Activated T-helper 2 cell treated with anti-CD3 and anti-CD28 coated beads, Interferon-gamma antibody, Interleukin-2, Interleukin-4, amounts not matched to agents 10 μg/mL and 5 μg/mL and 100 μg/mL, durations not matched to agents 14 hours and 24 hours and 36 hours (primary cell): ENCODE measurements around the gene WDR7. TPM values are rescaled to one million over a fixed set of nuclear protein-coding genes. Genes with fewer than 3 reads are reported as not detected.

Experiments
- DNase-seq: peaks from one replicate; pipeline ENCODE4 v3.0.0; 2021; ENCODE audit warnings: low spot score
- H3K27ac Mint-ChIP-seq: one replicate; pipeline ENCODE4 v1.8.0; 2021; ENCODE audit warnings: mixed read lengths
- H3K27me3 Mint-ChIP-seq: one replicate; pipeline ENCODE4 v1.8.0; 2021; ENCODE audit warnings: low read depth, mixed read lengths
- H3K36me3 Mint-ChIP-seq: one replicate; pipeline ENCODE4 v1.8.0; 2021; ENCODE audit warnings: low read depth, mixed read lengths
- H3K4me1 Mint-ChIP-seq: one replicate; pipeline ENCODE4 v1.8.0; 2021; ENCODE audit warnings: low read depth, mixed read lengths
- H3K4me3 Mint-ChIP-seq: one replicate; pipeline ENCODE4 v1.8.0; 2021; ENCODE audit warnings: low read depth, mild to moderate bottlenecking, moderate library complexity, mixed read lengths
- H3K9me3 Mint-ChIP-seq: one replicate; pipeline ENCODE4 v1.8.0; 2021; ENCODE audit warnings: mixed read lengths
- intact Hi-C: fragments of 100-400 bp; cut with micrococcal nuclease; formaldehyde crosslinking; loops from one replicate; pipeline ENCODE4 v1.15.1; 2023
- total RNA-seq: library from RNA; stranded (reverse); gene quantifications from 2 replicates; pipeline ENCODE4 v1.2.3, GENCODE V29; 2022

Gene WDR7
- total RNA-seq, 1 donor from 2014 or later, result 27.1 TPM

DNA sequence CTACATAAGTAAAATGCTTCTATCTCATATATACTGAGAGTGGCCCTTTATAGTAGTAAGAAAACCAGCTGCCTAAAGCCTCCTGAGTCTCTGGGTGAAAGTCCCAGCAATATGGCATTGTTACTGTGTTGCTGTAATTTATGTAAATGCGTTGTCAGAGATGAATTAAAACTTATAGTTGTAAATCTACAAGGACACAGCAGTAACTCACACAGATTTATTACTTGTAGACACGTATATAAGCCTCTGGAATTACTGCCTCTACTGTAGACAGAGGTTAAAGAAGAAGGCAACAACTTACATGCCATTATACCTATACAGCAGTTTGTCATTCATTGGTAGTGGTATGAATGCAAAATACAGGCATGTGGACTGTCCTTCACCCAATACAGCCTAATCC, 326.6 kb downstream of the WDR7 start:
- Mint-ChIP-seq H3K4me3 (no peak overlapping the region), H3K27me3 (no peaks in the 10 kb centered on the region), H3K36me3 (peaks cover 2% of the 10 kb centered on the region), H3K27ac (no peak overlapping the region), H3K9me3 (no peaks in the 10 kb centered on the region), H3K4me1 (peaks cover 2% of the 10 kb centered on the region)
- intact Hi-C loops, result no loop called here
- no peak for DNase-seq

DNA sequence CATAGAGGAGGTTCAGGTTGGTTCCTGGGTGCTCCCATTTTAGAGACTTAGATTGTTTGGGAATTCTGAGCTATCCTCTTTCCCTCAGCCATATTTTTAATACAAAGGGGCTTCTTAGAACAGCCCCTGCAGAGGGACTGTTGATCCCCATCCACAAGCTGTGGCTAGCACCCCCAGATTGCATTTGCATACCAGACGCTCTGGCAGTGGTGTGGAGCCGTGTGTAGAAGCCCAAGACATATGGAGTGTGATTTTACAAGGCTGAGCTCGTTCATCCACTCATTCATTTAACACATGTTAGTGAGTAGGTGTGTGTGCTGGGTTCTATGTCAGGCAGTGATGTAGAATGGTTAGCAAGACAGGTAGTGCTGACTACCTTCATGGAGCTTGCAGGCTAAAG, 329.0 kb downstream of the WDR7 start:
- no peaks in the 10 kb centered on the region for H3K27me3 Mint-ChIP-seq
- intact Hi-C loops, result no loop called here
- H3K9me3 Mint-ChIP-seq, result no peaks in the 10 kb centered on the region
- H3K36me3 Mint-ChIP-seq, result no peaks in the 10 kb centered on the region
- no peak overlapping the region for H3K4me3 Mint-ChIP-seq
- H3K27ac Mint-ChIP-seq, result no peak overlapping the region
- no peak for DNase-seq
- peaks cover 4% of the 10 kb centered on the region for H3K4me1 Mint-ChIP-seq

DNA sequence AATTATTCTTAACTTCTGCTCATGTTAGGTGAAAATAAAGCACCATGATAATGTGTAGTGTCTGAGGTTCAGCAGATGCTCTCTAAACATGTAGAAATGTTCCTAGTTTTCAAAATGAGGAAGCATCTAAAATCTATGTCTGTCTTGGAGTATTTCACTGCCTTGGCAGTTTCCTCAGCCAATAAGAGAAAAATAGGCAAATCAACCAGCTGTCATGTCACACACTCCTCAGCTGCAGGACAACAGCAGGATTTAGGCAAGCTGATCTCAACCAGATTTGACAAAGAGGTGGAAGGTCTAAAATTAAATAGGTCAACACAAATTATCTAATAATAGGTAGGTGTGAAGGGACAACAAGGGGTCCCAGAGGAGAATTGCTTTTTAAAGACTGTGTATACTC, 331.6 kb downstream of the WDR7 start:
- H3K4me1 Mint-ChIP-seq, result peaks cover 4% of the 10 kb centered on the region
- no peaks in the 10 kb centered on the region for H3K9me3 Mint-ChIP-seq
- H3K27ac Mint-ChIP-seq, result no peak overlapping the region
- H3K27me3 Mint-ChIP-seq, result no peaks in the 10 kb centered on the region
- intact Hi-C loops, result no loop called here
- no peak for DNase-seq
- H3K36me3 Mint-ChIP-seq, result no peaks in the 10 kb centered on the region
- H3K4me3 Mint-ChIP-seq, result no peak overlapping the region

DNA sequence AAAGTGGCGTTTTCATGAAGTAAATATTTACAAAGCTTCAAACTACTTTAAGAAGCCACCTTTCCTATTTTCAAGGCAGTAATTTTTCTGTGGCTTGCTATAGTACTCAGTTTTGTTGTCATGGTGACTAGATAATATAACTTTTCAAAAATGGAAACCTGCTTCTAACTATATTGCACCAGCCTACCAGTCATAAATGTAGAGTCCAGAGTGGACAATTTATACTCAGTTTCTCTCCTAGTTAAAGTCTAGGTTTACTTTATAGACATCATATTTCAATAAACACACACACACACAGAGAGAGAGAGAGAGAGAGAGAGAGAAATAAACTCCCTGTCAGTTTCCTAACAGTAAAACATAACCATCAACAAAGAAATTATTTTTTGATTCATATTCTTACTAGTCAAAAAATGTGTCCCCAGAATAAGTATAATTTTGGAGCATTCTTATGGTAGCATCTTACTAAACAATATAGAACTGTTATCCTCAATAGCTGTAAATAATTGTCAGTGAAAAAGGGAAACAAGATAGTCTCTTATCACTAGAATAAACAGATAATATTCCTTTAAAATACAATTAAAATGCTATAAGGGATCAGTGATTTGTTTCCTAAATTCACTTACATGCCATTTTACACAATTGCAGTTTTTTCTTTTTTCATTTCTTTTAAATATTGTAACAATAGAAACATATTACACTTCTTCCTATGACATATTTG, 332.3 kb downstream of the WDR7 start:
- H3K4me3 Mint-ChIP-seq, result no peak overlapping the region
- no peaks in the 10 kb centered on the region for H3K9me3 Mint-ChIP-seq
- DNase-seq, result no peak
- intact Hi-C loops, result no loop called here
- no peak overlapping the region for H3K27ac Mint-ChIP-seq
- no peaks in the 10 kb centered on the region for H3K36me3 Mint-ChIP-seq
- no peaks in the 10 kb centered on the region for H3K27me3 Mint-ChIP-seq
- peaks cover 4% of the 10 kb centered on the region for H3K4me1 Mint-ChIP-seq

DNA sequence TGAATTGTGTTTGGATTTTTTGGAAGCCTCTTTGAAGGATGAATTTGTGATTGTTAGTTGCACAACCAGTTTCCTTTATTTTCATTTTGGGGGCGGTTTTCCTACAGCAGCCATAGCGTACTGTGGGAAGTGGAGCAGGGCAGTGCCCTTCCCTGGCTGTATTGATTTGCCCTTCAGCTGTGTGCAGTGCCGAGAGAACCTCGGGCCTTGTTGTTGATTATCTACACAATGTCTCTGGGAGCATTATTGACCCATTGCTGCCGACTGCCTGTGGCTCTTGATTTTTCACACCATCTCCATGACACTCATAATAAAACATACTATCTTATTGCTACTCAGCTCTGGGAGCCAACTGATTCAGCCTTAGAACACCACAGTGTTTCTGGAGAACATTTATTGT, 333.6 kb downstream of the WDR7 start:
- no peaks in the 10 kb centered on the region for H3K27me3 Mint-ChIP-seq
- intact Hi-C loops, result no loop called here
- peaks cover 4% of the 10 kb centered on the region for H3K4me1 Mint-ChIP-seq
- H3K36me3 Mint-ChIP-seq, result no peaks in the 10 kb centered on the region
- H3K27ac Mint-ChIP-seq, result no peak overlapping the region
- no peaks in the 10 kb centered on the region for H3K9me3 Mint-ChIP-seq
- H3K4me3 Mint-ChIP-seq, result no peak overlapping the region
- no peak for DNase-seq

DNA sequence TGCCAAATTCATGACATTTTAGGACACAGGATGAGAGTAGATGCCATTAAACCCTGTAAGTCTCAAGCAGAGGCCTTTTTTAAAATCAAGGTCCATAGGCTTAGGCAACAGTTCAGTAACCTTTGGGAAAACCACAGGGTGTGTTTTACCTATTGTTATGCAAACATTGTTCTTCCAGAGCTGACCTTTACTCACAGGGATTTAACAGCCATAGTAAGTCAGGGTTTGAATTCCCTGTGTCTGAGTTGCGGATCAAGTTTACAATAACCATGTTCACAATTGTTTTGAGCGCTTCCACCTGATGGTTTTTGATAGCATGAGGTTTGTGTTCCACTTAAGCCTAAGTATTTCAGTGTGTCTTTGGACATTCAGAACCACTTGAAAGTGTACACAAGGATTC, 335.7 kb downstream of the WDR7 start:
- Mint-ChIP-seq H3K27me3 (no peaks in the 10 kb centered on the region), H3K9me3 (no peaks in the 10 kb centered on the region), H3K27ac (no peak overlapping the region), H3K4me3 (no peak overlapping the region), H3K36me3 (no peaks in the 10 kb centered on the region), H3K4me1 (peaks cover 4% of the 10 kb centered on the region)
- no peak for DNase-seq
- intact Hi-C loops, result no loop called here

DNA sequence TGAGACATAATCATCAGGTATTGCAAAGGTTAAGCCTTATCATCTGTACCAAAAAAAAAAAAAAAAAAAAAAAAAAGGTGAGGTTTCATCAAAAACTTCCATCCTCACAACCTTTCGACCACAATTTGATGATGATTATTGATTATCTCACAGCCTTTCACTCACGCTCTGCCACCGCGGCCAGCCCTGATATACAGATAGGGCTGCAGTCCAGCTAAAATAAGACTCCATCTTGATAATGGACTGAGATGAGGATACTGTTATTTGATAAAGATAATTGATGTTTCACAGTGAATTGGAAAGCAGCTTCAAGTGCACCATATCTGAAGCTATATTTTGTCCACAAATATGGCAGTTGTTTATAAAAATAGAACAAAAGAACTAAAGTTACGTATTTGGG, 336.1 kb downstream of the WDR7 start:
- Mint-ChIP-seq H3K27ac (no peak overlapping the region), H3K4me3 (no peak overlapping the region), H3K36me3 (no peaks in the 10 kb centered on the region), H3K27me3 (no peaks in the 10 kb centered on the region), H3K9me3 (no peaks in the 10 kb centered on the region), H3K4me1 (peaks cover 7% of the 10 kb centered on the region)
- DNase-seq, result no peak
- intact Hi-C loops, result no loop called here

DNA sequence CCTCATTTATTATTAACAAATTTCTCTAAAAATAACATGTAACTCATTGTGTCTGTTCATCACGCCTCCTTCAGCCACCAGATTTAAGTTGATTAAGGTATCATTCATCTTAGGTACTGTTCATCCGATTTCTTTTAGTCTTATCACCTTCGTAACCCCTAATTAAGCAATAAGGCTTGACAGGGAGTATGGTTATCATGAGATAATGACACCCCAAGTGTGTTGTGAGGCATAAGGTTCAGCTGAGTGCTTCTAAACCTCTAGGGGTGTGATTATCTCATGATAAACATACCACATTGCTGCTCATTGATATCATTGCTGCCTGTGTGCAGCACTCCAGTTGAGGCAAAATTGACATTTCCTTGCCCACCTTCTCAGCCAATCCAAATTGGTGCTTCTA, 336.9 kb downstream of the WDR7 start:
- peaks cover 3% of the 10 kb centered on the region for H3K36me3 Mint-ChIP-seq
- intact Hi-C loops, result no loop called here
- peaks cover 10% of the 10 kb centered on the region for H3K4me1 Mint-ChIP-seq
- DNase-seq, result no peak
- no peak overlapping the region for H3K4me3 Mint-ChIP-seq
- H3K27me3 Mint-ChIP-seq, result no peaks in the 10 kb centered on the region
- H3K27ac Mint-ChIP-seq, result no peak overlapping the region
- no peaks in the 10 kb centered on the region for H3K9me3 Mint-ChIP-seq

DNA sequence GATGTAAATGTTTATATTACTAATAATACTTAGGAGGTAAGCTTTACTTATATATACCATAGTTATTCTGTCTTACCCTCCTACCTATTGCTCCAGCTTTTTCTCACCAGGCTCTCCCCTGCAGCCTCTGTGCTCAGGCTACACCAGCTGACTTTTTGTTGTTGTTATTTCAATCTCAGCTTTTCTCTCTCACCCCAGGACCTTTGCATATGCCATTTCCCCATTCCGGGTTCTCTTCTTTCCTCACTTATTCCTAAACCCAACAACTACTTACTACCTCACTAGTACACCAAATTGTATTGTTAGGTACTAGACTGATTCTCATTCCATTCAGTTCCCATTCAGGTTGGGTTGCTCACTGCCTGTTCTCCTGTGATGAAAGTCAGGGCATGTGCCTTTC, 339.5 kb downstream of the WDR7 start:
- no peak for DNase-seq
- intact Hi-C loops, result no loop called here
- no peaks in the 10 kb centered on the region for H3K27me3 Mint-ChIP-seq
- H3K27ac Mint-ChIP-seq, result no peak overlapping the region
- H3K4me1 Mint-ChIP-seq, result peaks cover 22% of the 10 kb centered on the region
- H3K4me3 Mint-ChIP-seq, result no peak overlapping the region
- peaks cover 7% of the 10 kb centered on the region for H3K36me3 Mint-ChIP-seq
- no peaks in the 10 kb centered on the region for H3K9me3 Mint-ChIP-seq

DNA sequence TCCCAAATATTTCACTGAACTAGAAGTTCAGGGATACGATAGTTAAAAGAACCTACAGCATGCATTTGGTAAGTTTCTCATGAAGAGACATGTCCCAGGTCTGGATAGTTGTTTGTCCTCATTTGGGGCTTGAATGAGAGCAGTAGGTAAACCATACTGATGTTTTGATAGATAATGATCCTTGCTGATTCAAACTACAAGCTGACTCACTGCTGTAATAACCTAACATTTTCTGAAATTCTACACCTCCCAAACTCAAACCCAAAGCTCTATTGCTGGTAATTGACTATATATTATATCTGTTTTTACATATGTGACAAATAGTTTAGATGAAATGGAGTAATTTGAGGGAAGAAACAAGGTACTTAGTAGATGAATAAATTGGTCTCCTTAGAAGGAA, 341.6 kb downstream of the WDR7 start:
- Mint-ChIP-seq H3K4me3 (no peak overlapping the region), H3K27ac (no peak overlapping the region)

DNA sequence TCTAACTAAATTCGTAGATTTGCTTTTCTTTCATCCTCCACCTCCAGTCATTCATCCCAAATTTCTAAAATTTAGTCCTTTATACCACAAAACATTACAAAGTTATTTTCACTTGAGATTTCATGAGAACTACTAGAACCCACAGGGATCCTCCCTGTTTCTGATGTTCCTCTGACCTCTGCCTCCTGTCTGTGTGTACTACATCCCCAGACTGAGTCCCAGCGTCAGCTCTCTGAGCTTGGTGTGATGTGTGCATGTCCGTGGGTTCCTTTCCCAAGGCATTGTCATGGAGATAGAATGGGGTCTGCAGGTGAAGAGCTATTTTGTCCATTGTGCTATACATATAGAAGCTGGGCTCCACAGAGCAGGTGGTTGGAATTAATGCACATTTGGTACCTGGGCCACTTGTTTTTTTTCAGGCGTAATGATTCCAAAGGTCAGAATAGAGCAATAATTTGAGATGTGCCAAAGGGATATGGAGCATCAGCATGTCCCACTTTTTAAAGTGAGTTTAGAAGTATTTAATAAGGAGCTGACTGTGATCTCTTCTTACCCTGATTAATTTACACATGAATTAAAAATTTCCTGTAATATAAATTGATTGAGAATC, 344.5 kb downstream of the WDR7 start:
- no peaks in the 10 kb centered on the region for H3K9me3 Mint-ChIP-seq
- H3K27me3 Mint-ChIP-seq, result no peaks in the 10 kb centered on the region
- H3K4me3 Mint-ChIP-seq, result no peak overlapping the region
- H3K27ac Mint-ChIP-seq, result no peak overlapping the region
- H3K4me1 Mint-ChIP-seq, result peaks cover 28% of the 10 kb centered on the region
- intact Hi-C loops, result no loop called here
- H3K36me3 Mint-ChIP-seq, result peaks cover 7% of the 10 kb centered on the region
- no peak for DNase-seq

More for the DNA sequence above, 341.6 kb downstream of the WDR7 start:
- intact Hi-C loops, result loop anchor here (1.0 kb wide), 1 partner anchor 12 kb away; no protein-coding TSS in a partner anchor
- DNase-seq, result no peak
- Mint-ChIP-seq H3K36me3 (peaks cover 7% of the 10 kb centered on the region), H3K9me3 (no peaks in the 10 kb centered on the region), H3K27me3 (no peaks in the 10 kb centered on the region), H3K4me1 (peaks cover 26% of the 10 kb centered on the region)

DNA sequence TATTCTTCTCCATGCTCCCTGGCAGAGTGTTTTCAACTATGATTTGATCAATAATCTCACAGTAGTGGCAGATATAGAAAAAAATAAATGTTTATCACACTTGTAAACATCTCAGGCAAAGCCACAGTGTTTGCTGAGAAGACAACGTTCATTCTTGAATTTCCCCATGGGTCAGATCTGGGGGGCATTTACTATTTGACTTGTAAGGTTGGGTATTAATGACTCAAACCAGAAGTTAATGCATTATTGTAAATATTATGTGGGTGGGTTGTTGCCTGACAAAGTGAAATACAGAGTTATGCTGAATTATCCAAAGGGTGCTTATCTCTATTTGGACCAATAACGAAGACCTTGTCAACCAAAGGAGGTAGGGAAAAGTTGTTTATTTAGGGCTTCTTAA, 346.0 kb downstream of the WDR7 start:
- intact Hi-C loops, result no loop called here
- DNase-seq, result no peak
- H3K4me3 Mint-ChIP-seq, result no peak overlapping the region
- no peaks in the 10 kb centered on the region for H3K27me3 Mint-ChIP-seq
- no peak overlapping the region for H3K27ac Mint-ChIP-seq
- peaks cover 7% of the 10 kb centered on the region for H3K36me3 Mint-ChIP-seq
- H3K4me1 Mint-ChIP-seq, result peaks cover 27% of the 10 kb centered on the region
- no peaks in the 10 kb centered on the region for H3K9me3 Mint-ChIP-seq

DNA sequence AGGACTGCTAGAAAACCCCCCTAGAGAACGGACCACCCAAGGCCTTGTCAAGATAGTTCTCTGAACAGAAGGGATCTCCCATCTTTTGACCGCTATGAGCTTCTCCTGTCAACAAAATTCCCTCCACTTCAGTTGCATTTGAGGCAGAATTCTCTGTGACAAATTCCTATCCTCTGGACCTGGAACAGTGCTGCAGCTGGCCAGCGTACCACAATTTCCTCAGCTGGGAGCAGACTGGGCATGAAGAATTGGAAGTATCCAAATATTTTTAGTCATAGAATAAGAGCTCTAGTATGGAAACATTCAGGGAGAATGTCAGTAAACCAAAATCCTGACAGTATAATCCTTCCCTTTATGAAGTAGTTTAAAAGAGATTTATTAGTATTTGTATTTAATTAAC, 348.7 kb downstream of the WDR7 start:
- no peak overlapping the region for H3K4me3 Mint-ChIP-seq
- DNase-seq, result no peak
- intact Hi-C loops, result loop anchor here (5.0 to 10.0 kb wide), 4 partner anchors 253 to 888 kb away; partner anchors contain the start of gene WDR7
- no peaks in the 10 kb centered on the region for H3K36me3 Mint-ChIP-seq
- H3K27ac Mint-ChIP-seq, result no peak overlapping the region
- H3K4me1 Mint-ChIP-seq, result peaks cover 30% of the 10 kb centered on the region
- H3K9me3 Mint-ChIP-seq, result no peaks in the 10 kb centered on the region
- no peaks in the 10 kb centered on the region for H3K27me3 Mint-ChIP-seq
